K562 (cell line): ENCODE results near the gene KLK13. TPM values are rescaled to one million over a fixed set of nuclear protein-coding genes. Genes with fewer than 3 reads are reported as not detected.

Experiments
- ELF2 ChIP-seq: fragments of 250-450 bp; sonication (Bioruptor Pico); IDR thresholded peaks from 2 replicates; pipeline ENCODE4 v1.5.0; 2021; ENCODE audit warnings: mild to moderate bottlenecking
- HDAC6 ChIP-seq: IDR thresholded peaks from 2 replicates; pipeline ENCODE4 v1.6.1; 2012; ENCODE audit warnings: low read depth, mild to moderate bottlenecking, control low read depth, inconsistent platforms, low read length, moderate library complexity
- HDAC8 ChIP-seq: fragments of 450-650 bp; IDR thresholded peaks from 2 replicates; pipeline ENCODE4 v1.6.1; 2016; ENCODE audit warnings: mild to moderate bottlenecking, missing genetic modification characterization, moderate library complexity, missing compliant biosample characterization
- RBM22 ChIP-seq: fragments of 200-400 bp; formaldehyde crosslinking; IDR thresholded peaks from 2 replicates; pipeline ENCODE4 v1.6.1; 2018; ENCODE audit warnings: low read length, low read depth; ENCODE audit not compliant: poor library complexity, severe bottlenecking
- SAP30 ChIP-seq: fragments of 200-600 bp; sonication (generic); IDR thresholded peaks from 2 replicates; pipeline ENCODE4 v1.6.1; 2012; ENCODE audit warnings: borderline replicate concordance, low read depth, mild to moderate bottlenecking, moderate library complexity, low read length, control low read depth, inconsistent platforms; ENCODE audit not compliant: insufficient read depth, poor library complexity, severe bottlenecking
- SIN3A ChIP-seq, 2 experiments: fragments of 150-350 bp in 1 of 2; IDR thresholded peaks; 2 replicates each; pipeline ENCODE4 v1.6.1; 2011 to 2016; ENCODE audit warnings: borderline replicate concordance in 2 of 2, low read depth in 2 of 2, low read length in 2 of 2, mild to moderate bottlenecking in 2 of 2, moderate library complexity in 2 of 2; ENCODE audit not compliant: control insufficient read depth in 1 of 2
- SMARCE1 ChIP-seq: fragments of 450-650 bp; IDR thresholded peaks from 2 replicates; pipeline ENCODE4 v1.7.1; 2016; ENCODE audit warnings: mild to moderate bottlenecking
- SP2 ChIP-seq: IDR thresholded peaks from 2 replicates; pipeline ENCODE4 v1.6.1; 2011; ENCODE audit warnings: mild to moderate bottlenecking, low read depth, low read length, moderate library complexity; ENCODE audit not compliant: poor library complexity, severe bottlenecking; ENCODE audit errors: extremely low read depth
- TBP ChIP-seq: optimal IDR thresholded peaks from 2 replicates; pipeline ENCODE3; 2011; ENCODE audit warnings: low read depth, low read length, improper control_type of control experiment
- ZFP36 ChIP-seq: fragments of 150-350 bp; IDR thresholded peaks from 2 replicates; pipeline ENCODE4 v1.6.1; 2018; ENCODE audit warnings: low read length, low read depth; ENCODE audit not compliant: partially characterized antibody
- ZNF217 ChIP-seq: sonication (generic); formaldehyde crosslinking; IDR thresholded peaks from 2 replicates; pipeline ENCODE4 v1.8.0; 2022; ENCODE audit warnings: mild to moderate bottlenecking, missing genetic modification reagents
- polyA plus RNA-seq, 8 experiments: library from polyadenylated mRNA; depleted of rRNA in 4 of 8; stranded (reverse) in 5 of 8; unstranded in 3 of 8; fragments of >200 nt; fragmentation: Nextera tagmentation in 2 of 8; fragmentation: Illumina TruSeq in 1 of 8; extraction: Ambion mirVana in 2 of 8; extraction: Trizol in 1 of 8; gene quantifications; 2 replicates each; pipeline versions ENCODE4 v1.2.1 to v1.2.3, GENCODE V29; 2011 to 2014; ENCODE audit warnings: inconsistent platforms in 1 of 8, missing spikeins in 1 of 8
- total RNA-seq, 7 experiments: library from RNA; depleted of rRNA in 6 of 7; stranded (reverse); fragments of >200 nt in 6 of 7; fragmentation: Illumina TruSeq in 2 of 7; extraction: Trizol in 2 of 7; gene quantifications; 2 replicates each; pipeline versions ENCODE4 v1.2.1 to v1.2.3, GENCODE V29; 2011 to 2021; ENCODE audit warnings: low replicate concordance in 1 of 7
- TF ChIP-seq, protein P1 (sequence below): fragments of 200-800 bp; sonication (Bioruptor generic); IDR thresholded peaks from 2 replicates; pipeline ENCODE4 v1.6.1; 2017; ENCODE audit warnings: missing genetic modification characterization, missing compliant biosample characterization
- TF ChIP-seq, protein P2 (sequence below), 2 experiments: fragments of 450-650 bp in 1 of 2; sonication (generic) in 1 of 2; formaldehyde crosslinking in 1 of 2; IDR thresholded peaks; 2 replicates each; pipeline versions ENCODE4 v1.7.1 to v1.9.0; 2016 to 2022; ENCODE audit warnings: inconsistent platforms in 1 of 2, mild to moderate bottlenecking in 1 of 2, missing genetic modification reagents in 1 of 2
- TF ChIP-seq, protein P3 (sequence below): sonication (generic); formaldehyde crosslinking; IDR thresholded peaks from 2 replicates; pipeline ENCODE4 v1.8.1; 2022; ENCODE audit warnings: missing genetic modification reagents

Gene KLK13
- total and polyA plus RNA-seq, 9 of the 15 experiments (the other 6 are each of a cell fraction or from before 2014, with no cell fraction given), result 0.72 to 9.0 (median 2.3) TPM

DNA sequence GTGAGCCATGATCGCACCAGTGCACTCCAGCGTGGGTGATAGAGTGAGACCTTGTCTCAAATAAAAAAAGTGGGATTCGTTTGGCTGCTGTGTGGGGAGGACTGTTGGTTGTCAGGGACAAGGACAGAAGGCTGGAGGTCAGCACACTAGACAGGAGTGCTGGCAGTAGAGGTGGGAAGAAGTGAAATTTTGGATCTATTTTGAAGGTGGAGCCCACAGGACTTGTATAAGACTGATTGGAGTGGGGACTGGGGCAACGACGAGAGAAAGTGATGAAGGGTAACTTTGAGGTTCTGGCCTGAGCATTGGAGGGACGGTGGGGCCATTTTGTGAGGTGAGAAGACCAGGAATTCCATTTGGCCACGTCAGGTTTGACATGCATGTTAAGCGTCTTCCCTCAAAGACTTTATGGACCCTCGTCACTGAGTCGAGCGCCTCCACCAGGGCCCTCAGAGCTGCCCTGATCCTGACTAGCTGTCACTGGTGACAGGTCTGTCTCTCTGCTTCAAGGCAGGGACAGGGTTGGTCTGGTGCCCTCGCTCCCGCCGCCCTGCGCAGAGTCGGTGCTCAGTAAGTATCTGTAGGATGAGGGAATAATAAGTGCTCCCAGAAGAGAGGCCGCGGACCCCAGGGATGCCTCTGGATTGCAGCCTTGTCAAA, 42.6 kb upstream of the KLK13 start (continued):
- no peak for TF ChIP-seq HDAC6
- TF ChIP-seq SP2, result no peak
- TF ChIP-seq HDAC8 (tag), result no peak
- TF ChIP-seq SAP30, result peak; percentile 42
- no peak for TF ChIP-seq ZNF217 (CRISPR knock-in tag)
- peak; percentile 23; the same call in 1 of the 2 replicates for TF ChIP-seq SMARCE1
- TF ChIP-seq, protein P1, sequence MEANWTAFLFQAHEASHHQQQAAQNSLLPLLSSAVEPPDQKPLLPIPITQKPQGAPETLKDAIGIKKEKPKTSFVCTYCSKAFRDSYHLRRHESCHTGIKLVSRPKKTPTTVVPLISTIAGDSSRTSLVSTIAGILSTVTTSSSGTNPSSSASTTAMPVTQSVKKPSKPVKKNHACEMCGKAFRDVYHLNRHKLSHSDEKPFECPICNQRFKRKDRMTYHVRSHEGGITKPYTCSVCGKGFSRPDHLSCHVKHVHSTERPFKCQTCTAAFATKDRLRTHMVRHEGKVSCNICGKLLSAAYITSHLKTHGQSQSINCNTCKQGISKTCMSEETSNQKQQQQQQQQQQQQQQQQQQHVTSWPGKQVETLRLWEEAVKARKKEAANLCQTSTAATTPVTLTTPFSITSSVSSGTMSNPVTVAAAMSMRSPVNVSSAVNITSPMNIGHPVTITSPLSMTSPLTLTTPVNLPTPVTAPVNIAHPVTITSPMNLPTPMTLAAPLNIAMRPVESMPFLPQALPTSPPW, result no peak
- TF ChIP-seq, protein P2, sequence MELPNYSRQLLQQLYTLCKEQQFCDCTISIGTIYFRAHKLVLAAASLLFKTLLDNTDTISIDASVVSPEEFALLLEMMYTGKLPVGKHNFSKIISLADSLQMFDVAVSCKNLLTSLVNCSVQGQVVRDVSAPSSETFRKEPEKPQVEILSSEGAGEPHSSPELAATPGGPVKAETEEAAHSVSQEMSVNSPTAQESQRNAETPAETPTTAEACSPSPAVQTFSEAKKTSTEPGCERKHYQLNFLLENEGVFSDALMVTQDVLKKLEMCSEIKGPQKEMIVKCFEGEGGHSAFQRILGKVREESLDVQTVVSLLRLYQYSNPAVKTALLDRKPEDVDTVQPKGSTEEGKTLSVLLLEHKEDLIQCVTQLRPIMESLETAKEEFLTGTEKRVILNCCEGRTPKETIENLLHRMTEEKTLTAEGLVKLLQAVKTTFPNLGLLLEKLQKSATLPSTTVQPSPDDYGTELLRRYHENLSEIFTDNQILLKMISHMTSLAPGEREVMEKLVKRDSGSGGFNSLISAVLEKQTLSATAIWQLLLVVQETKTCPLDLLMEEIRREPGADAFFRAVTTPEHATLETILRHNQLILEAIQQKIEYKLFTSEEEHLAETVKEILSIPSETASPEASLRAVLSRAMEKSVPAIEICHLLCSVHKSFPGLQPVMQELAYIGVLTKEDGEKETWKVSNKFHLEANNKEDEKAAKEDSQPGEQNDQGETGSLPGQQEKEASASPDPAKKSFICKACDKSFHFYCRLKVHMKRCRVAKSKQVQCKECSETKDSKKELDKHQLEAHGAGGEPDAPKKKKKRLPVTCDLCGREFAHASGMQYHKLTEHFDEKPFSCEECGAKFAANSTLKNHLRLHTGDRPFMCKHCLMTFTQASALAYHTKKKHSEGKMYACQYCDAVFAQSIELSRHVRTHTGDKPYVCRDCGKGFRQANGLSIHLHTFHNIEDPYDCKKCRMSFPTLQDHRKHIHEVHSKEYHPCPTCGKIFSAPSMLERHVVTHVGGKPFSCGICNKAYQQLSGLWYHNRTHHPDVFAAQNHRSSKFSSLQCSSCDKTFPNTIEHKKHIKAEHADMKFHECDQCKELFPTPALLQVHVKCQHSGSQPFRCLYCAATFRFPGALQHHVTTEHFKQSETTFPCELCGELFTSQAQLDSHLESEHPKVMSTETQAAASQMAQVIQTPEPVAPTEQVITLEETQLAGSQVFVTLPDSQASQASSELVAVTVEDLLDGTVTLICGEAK (IDR thresholded peaks at IDR 0.05), result no peak
- TF ChIP-seq, protein P2 (CRISPR knock-in tag; IDR thresholded peaks at IDR 0.05), result no peak
- TF ChIP-seq, protein P3, sequence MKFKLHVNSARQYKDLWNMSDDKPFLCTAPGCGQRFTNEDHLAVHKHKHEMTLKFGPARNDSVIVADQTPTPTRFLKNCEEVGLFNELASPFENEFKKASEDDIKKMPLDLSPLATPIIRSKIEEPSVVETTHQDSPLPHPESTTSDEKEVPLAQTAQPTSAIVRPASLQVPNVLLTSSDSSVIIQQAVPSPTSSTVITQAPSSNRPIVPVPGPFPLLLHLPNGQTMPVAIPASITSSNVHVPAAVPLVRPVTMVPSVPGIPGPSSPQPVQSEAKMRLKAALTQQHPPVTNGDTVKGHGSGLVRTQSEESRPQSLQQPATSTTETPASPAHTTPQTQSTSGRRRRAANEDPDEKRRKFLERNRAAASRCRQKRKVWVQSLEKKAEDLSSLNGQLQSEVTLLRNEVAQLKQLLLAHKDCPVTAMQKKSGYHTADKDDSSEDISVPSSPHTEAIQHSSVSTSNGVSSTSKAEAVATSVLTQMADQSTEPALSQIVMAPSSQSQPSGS, result no peak
- TF ChIP-seq TBP, result no peak
- TF ChIP-seq SIN3A (IDR thresholded peaks at IDR 0.05; ENCODE audit: borderline replicate concordance in 2 of 2, control insufficient read depth in 1 of 2, low read depth in 2 of 2, low read length in 2 of 2), result peak in 1 of 2 experiments; percentile 82; a peak in 1 of 4 replicates
- TF ChIP-seq ELF2 (CRISPR knock-in tag), result no peak
- TF ChIP-seq ZFP36, result no peak
- no peak for TF ChIP-seq RBM22
